GM12801 (cell line): ENCODE measurements around the gene CALCB.

Source experiments
- CTCF ChIP-seq: IDR thresholded peaks from one replicate; pipeline ENCODE4 v1.5.1; 2011; ENCODE audit warnings: control low read depth; ENCODE audit not compliant: insufficient read length; ENCODE audit errors: extremely low read depth

Gene CALCB

GRCh38 chr11:15045209-15045608 lies 28.2 kb upstream of the CALCB start:
- no peak for TF ChIP-seq CTCF

GRCh38 chr11:15045891-15046290 lies 27.5 kb upstream of the CALCB start:
- TF ChIP-seq CTCF, result no peak

- no peak for TF ChIP-seq CTCF
These were observed 24.8 kb upstream of the CALCB start for GRCh38 chr11:15048616-15049015.

- TF ChIP-seq CTCF, result no peak
These were observed 20.2 kb upstream of the CALCB start for GRCh38 chr11:15053191-15053685.

GRCh38 chr11:15055620-15056356 lies 17.6 kb upstream of the CALCB start:
- TF ChIP-seq CTCF, result no peak

GRCh38 chr11:15057329-15057728 lies 16.1 kb upstream of the CALCB start:
- TF ChIP-seq CTCF, result no peak

- TF ChIP-seq CTCF, result no peak
These were observed 14.1 kb upstream of the CALCB start for GRCh38 chr11:15059132-15059915.
